HG03520 (cell line): Measurements from ENCODE around the gene NPHS1.
"Not testable (repeated sequence)": the region's sequence is repeated elsewhere in the genome, so short reads cannot be mapped to it uniquely, and the experiment has no call there.

Experiments used
- ATAC-seq: cut with Tn5 transposase; IDR thresholded peaks from one replicate; pipeline ENCODE4 v1.9.1; 2021; ENCODE audit warnings: mild to moderate bottlenecking, moderate library complexity; ENCODE audit not compliant: unreplicated experiment

Gene NPHS1

GRCh38 chr19:35874392-35874930 lies 22.2 kb upstream of the NPHS1 start:
- no peak for ATAC-seq

- ATAC-seq = no peak
These were observed 19.9 kb upstream of the NPHS1 start for GRCh38 chr19:35872180-35872579.

- ATAC-seq = no peak
These were observed 19.3 kb upstream of the NPHS1 start for GRCh38 chr19:35871611-35872010.

GRCh38 chr19:35870798-35871197 lies 18.5 kb upstream of the NPHS1 start:
- no peak for ATAC-seq

- ATAC-seq = not testable (repeated sequence)
These were observed 17.9 kb upstream of the NPHS1 start for GRCh38 chr19:35870124-35870736.

DNA sequence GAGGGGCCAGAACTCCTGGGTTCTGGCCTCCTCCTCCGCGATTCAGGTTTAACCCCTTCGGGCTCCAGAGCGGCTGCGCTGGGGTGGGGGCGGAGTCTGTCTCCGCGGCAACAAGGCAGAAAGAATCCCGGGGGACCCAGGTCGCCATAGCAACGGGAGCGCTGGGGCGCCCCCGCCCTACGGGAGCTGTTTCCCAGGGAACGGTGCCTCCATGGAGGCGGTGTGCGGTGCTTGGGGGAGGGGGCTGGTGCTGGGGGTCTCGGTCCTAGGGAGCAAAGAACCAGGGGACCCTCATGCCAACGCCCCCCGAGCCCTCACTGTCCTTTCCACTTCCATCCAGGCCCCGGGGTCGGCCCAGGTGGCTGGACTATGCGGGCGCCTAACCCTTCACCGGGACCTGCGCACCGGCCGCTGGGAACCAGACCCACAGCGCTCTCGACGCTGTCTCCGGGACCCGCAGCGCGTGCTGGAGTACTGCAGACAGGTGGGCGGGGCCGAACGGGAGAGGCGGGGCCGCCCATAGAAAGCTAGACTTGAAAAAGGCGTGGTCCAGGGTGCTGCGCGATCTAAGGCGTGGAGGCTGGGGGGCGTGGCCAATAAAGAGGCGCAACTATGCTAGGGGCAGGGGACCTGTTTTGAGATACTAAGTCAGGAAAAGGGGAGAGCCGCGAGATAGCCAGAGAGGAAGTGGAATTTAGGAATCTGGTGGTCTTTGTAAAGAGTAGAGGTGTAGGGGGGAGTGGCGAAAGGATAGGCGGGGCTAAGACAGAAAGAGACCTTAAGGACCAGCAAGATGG lies 17.2 kb upstream of the NPHS1 start:
- no peak for ATAC-seq

GRCh38 chr19:35868823-35869326 lies 16.6 kb upstream of the NPHS1 start:
- ATAC-seq = no peak

GRCh38 chr19:35868172-35868822 lies 16.0 kb upstream of the NPHS1 start, which contains the start of gene APLP1:
Gene APLP1, plus strand, starts transcription at chr19:35868574. Its CDS starts 63 bp downstream, at chr19:35868637.
- ATAC-seq = no peak

- ATAC-seq = no peak
These were observed 10.7 kb upstream of the NPHS1 start for GRCh38 chr19:35863018-35863417.

GRCh38 chr19:35862528-35862927 lies 10.2 kb upstream of the NPHS1 start:
- no peak for ATAC-seq

- no peak for ATAC-seq
These were observed 9.4 kb upstream of the NPHS1 start for GRCh38 chr19:35861640-35862160.

- ATAC-seq = no peak
These were observed 8.7 kb upstream of the NPHS1 start for GRCh38 chr19:35860818-35861639.

DNA sequence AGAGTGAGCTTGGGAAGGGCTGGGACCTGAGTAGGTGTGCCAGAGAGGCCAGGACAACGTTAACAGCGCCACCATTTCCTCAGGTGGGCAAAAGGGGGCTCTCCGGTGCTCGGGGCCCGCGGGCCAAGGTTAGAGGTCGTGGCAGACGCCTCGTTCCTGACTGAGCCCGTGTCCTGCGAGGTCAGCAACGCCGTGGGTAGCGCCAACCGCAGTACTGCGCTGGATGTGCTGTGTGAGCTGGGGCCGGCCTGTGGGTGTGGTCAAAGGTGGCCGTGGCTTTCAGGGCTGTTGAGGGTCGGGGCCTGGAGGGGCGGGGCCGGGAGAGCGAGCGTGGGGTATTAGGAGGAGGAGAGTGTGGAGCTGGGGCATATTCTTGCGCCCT lies 8.1 kb upstream of the NPHS1 start:
- ATAC-seq = no peak

GRCh38 chr19:35859414-35859813 lies 7.1 kb upstream of the NPHS1 start:
- no peak for ATAC-seq

DNA sequence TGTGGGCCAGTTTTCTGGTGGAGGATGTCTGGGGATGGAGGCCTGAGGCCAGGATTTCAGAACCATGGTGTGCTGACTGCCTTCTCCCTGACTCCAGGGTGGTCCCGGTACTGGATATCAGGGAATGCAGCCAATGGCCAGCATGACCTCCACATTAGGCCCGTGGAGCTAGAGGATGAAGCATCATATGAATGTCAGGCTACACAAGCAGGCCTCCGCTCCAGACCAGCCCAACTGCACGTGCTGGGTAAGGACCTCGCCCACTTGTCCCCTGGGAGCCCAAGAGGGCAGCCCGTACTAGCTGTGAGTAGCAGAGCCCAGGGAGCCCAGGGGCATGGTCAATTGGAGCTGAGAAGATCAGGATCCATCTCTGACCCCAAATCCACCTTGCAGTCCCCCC lies 6.0 kb upstream of the NPHS1 start:
- no peak for ATAC-seq

DNA sequence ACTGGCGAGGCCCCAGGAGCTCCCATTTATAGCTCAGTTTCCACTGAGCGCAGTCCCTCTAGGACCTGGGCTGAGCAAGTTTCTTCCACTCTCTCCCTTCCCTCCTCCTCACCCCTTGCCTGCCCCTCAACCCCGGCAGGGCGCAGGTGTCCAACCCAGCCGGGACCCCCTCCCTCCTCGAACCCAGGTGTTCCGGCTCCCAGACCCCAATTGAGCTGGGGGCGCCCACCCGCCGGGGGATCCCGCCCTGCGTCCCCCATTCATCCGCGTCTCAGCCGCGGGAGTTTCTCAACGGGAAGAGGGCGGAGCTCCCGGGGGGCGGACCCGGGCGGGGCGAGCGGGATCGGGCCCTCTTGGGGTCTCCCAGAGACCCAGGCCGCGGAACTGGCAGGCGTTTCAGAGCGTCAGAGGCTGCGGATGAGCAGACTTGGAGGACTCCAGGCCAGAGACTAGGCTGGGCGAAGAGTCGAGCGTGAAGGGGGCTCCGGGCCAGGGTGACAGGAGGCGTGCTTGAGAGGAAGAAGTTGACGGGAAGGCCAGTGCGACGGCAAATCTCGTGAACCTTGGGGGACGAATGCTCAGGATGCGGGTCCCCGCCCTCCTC lies 4.3 kb upstream of the NPHS1 start, which contains the start of gene KIRREL2:
Gene KIRREL2, plus strand, starts transcription at position 366 of the 604 bp plus-strand sequence. Its CDS starts 209 bp downstream, at position 575.
- no peak for ATAC-seq

- ATAC-seq = no peak
These were observed 893 bp upstream of the NPHS1 start for GRCh38 chr19:35853038-35853756.

DNA sequence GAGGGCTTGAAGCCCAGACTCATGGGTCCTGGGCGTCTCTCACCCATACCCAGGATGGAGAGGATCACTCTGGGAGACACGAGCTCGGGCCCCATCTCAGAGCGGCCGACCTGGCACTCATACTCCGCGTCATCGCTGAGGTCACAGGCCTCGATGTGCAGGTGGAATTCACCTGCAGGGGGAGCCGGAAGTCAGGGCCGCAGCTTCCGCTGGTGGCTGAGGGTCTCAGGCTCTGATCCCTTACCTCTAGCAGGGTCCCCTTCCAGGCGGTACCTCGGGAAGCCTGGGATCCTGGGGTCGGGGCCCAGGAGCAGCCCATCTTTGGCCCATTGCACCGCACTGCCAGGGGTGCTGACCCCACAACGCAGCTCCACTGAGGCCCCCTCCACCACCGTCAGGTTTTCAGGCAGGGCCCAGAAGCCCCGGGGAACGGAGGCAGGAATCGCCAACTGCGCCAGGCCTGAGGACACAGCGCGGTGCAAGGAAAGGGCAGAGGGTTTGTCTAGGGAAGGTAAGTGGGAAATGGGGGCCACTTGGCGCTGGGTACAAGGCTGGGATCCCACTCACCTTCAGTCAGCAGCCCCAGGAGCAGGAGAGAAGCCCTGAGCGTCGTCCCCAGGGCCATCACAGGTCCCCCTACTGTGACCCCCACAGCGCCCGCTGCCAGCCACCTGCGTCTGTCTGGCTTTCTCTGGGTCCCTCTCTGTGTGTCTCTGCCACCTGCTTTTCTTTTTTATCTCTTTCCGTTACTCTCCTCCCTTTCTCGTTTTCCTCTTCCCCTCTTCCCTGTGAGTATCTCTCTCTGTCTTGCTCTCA lies 883 bp downstream of the NPHS1 start:
- ATAC-seq = no peak
